22Rv1 (cell line): Measurements from ENCODE around the gene SATL1.
A peak's percentile ranks its signal among the peaks of the same experiment; 100 is the strongest.

Experiments used
- ZFX ChIP-seq: fragments of 450-650 bp; IDR thresholded peaks from 2 replicates; pipeline ENCODE4 v1.6.1; 2017; ENCODE audit warnings: antibody characterized with exemption, borderline replicate concordance
- TF ChIP-seq, protein P1 (sequence below): fragments of 450-650 bp; IDR thresholded peaks from 2 replicates; pipeline ENCODE4 v1.5.1; 2017; ENCODE audit warnings: mild to moderate bottlenecking

DNA sequence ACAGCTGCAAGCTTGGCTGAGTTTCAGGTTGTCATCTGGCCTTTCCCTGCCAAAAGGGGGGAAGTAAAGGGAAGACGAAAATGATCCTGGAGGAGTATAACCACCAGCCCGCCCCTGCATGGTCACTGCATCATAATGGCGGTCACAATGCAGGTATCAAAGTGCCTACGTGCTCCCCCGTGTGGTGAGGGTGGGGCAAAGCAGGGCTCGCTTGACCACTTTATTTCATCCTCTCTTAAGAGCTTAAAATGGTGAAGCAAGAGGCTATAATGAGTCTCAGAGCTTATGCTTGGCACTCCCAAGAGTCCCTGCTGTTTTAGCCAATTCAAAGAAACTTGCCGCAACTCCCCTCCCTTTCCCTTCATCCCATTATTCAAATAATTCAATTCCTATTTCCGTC is 134.3 kb downstream of the SATL1 start:
- TF ChIP-seq, protein P1, sequence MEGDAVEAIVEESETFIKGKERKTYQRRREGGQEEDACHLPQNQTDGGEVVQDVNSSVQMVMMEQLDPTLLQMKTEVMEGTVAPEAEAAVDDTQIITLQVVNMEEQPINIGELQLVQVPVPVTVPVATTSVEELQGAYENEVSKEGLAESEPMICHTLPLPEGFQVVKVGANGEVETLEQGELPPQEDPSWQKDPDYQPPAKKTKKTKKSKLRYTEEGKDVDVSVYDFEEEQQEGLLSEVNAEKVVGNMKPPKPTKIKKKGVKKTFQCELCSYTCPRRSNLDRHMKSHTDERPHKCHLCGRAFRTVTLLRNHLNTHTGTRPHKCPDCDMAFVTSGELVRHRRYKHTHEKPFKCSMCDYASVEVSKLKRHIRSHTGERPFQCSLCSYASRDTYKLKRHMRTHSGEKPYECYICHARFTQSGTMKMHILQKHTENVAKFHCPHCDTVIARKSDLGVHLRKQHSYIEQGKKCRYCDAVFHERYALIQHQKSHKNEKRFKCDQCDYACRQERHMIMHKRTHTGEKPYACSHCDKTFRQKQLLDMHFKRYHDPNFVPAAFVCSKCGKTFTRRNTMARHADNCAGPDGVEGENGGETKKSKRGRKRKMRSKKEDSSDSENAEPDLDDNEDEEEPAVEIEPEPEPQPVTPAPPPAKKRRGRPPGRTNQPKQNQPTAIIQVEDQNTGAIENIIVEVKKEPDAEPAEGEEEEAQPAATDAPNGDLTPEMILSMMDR = peak; percentile 65
- no peak for TF ChIP-seq ZFX
